ENCODE data around the gene NFATC3.

NFATC3 gene

GRCh38 chr16:68073902-68074760, 11.0 kb upstream of the NFATC3 start:
- no peak for DNase-seq

GRCh38 chr16:68074850-68075555, 10.2 kb upstream of the NFATC3 start:
- DNase-seq = peak; percentile 77

GRCh38 chr16:68075980-68076379, 9.2 kb upstream of the NFATC3 start:
- no peak for DNase-seq

- no peak for DNase-seq
Observed at GRCh38 chr16:68076560-68076959, 8.6 kb upstream of the NFATC3 start.

GRCh38 chr16:68077866-68078700, 7.1 kb upstream of the NFATC3 start:
- DNase-seq = no peak

- DNase-seq = no peak
Observed at GRCh38 chr16:68078701-68079375, 6.3 kb upstream of the NFATC3 start.

- DNase-seq = no peak
Observed at GRCh38 chr16:68079376-68079625, 5.9 kb upstream of the NFATC3 start.

- DNase-seq = peak; percentile 89
Observed at GRCh38 chr16:68079626-68080344, 5.4 kb upstream of the NFATC3 start.

- DNase-seq = no peak
Observed at GRCh38 chr16:68081861-68082628, 3.1 kb upstream of the NFATC3 start.

GRCh38 chr16:68082629-68083238, 2.4 kb upstream of the NFATC3 start:
- DNase-seq = no peak

GRCh38 chr16:68083239-68083781, 1.9 kb upstream of the NFATC3 start:
- DNase-seq = no peak

GRCh38 chr16:68083861-68084503, 1.2 kb upstream of the NFATC3 start:
- no peak for DNase-seq

GRCh38 chr16:68084504-68085258, 489 bp upstream of the NFATC3 start:
- DNase-seq = peak; percentile 84

GRCh38 chr16:68086336-68086841, 1.2 kb downstream of the NFATC3 start:
- no peak for DNase-seq

- DNase-seq = no peak
Observed at GRCh38 chr16:68086860-68087268, 1.7 kb downstream of the NFATC3 start.

- no peak for DNase-seq
Observed at GRCh38 chr16:68087688-68088087, 2.5 kb downstream of the NFATC3 start.

- DNase-seq = no peak
Observed at GRCh38 chr16:68088130-68088972, 3.2 kb downstream of the NFATC3 start.

GRCh38 chr16:68089067-68089466, 3.9 kb downstream of the NFATC3 start:
- DNase-seq = no peak

Measured in CD4-positive, alpha-beta T cell treated with Interleukin-4 for 4 hours (primary cell).